Neural cell (in vitro differentiated cells): Measurements from ENCODE around the gene RFT1. TPM values are rescaled to one million over a fixed set of nuclear protein-coding genes. Genes with fewer than 3 reads are reported as not detected.
"Not testable (repeated sequence)": the region's sequence is repeated elsewhere in the genome, so short reads cannot be mapped to it uniquely, and the experiment has no call there.

Experiments
- H2AFZ ChIP-seq: fragments of 200-600, 300-800 bp; sonication (generic), shearing (Covaris generic); 2 replicates; pipeline ENCODE4 v1.6.0; 2014; ENCODE audit warnings: low read depth, mild to moderate bottlenecking, antibody characterized with exemption, low read length, moderate library complexity
- H3F3A ChIP-seq: fragments of 200-600 bp; shearing (Covaris generic); 2 replicates; pipeline ENCODE4 v1.6.1; 2016; ENCODE audit warnings: mild to moderate bottlenecking, moderate library complexity, mixed read lengths, antibody characterized with exemption, low read length; ENCODE audit not compliant: insufficient read depth, poor library complexity, severe bottlenecking
- H3K27ac ChIP-seq: fragments of 200-600, 300-800 bp; sonication (generic), shearing (Covaris generic); 2 replicates; pipeline ENCODE4 v1.5.1; 2014; ENCODE audit warnings: mild to moderate bottlenecking, low read length, moderate library complexity
- H3K27me3 ChIP-seq: fragments of 300-800, 200-600 bp; sonication (generic), shearing (Covaris generic); 2 replicates; pipeline ENCODE4 v1.6.0; 2014; ENCODE audit warnings: mild to moderate bottlenecking, low read depth, low read length, moderate library complexity; ENCODE audit not compliant: insufficient read depth
- H3K36me3 ChIP-seq: fragments of 300-800, 200-600 bp; sonication (generic), shearing (Covaris generic); 2 replicates; pipeline ENCODE4 v1.5.1; 2014; ENCODE audit warnings: mild to moderate bottlenecking, antibody characterized with exemption, low read length, moderate library complexity; ENCODE audit not compliant: insufficient read depth
- H3K4me2 ChIP-seq: fragments of 300-800, 200-600 bp; sonication (generic), shearing (Covaris generic); 2 replicates; pipeline ENCODE4 v1.6.0; 2014; ENCODE audit warnings: mild to moderate bottlenecking, low read length
- H3K4me3 ChIP-seq: fragments of 300-800, 200-600 bp; sonication (generic), shearing (Covaris generic); 2 replicates; pipeline ENCODE4 v1.5.1; 2014; ENCODE audit warnings: mild to moderate bottlenecking, low read length, moderate library complexity
- H3K79me2 ChIP-seq: fragments of 200-600 bp; shearing (Covaris generic); replicated peaks from 2 replicates; pipeline ENCODE4 v1.6.0; 2014; ENCODE audit warnings: mild to moderate bottlenecking, low read length, moderate library complexity; ENCODE audit not compliant: insufficient read depth
- H3K9ac ChIP-seq: fragments of 300-800, 200-600 bp; sonication (generic), shearing (Covaris generic); 2 replicates; pipeline ENCODE4 v1.6.1; 2016; ENCODE audit warnings: mild to moderate bottlenecking, low read length, mixed read lengths
- H3K9me2 ChIP-seq: fragments of 200-600 bp; shearing (Covaris generic); 2 replicates; pipeline ENCODE4 v1.6.1; 2016; ENCODE audit warnings: mild to moderate bottlenecking, low read length, mixed read lengths; ENCODE audit not compliant: insufficient read depth
- H3K9me3 ChIP-seq: fragments of 200-600, 300-800 bp; sonication (generic), shearing (Covaris generic); 2 replicates; pipeline ENCODE4 v1.6.1; 2016; ENCODE audit warnings: mild to moderate bottlenecking, mixed run types, low read length, moderate library complexity, mixed read lengths
- H4K20me1 ChIP-seq: fragments of 200-600 bp; shearing (Covaris generic); 2 replicates; pipeline ENCODE4 v1.6.1; 2016; ENCODE audit warnings: mild to moderate bottlenecking, mixed run types; ENCODE audit not compliant: insufficient read depth
- CTCF ChIP-seq: fragments of 450-650 bp; IDR thresholded peaks from 2 replicates; pipeline ENCODE4 v1.5.1; 2014; ENCODE audit warnings: antibody characterized with exemption, mild to moderate bottlenecking, moderate library complexity; ENCODE audit not compliant: poor library complexity, severe bottlenecking
- EP300 ChIP-seq: fragments of 450-650 bp; conservative IDR thresholded peaks from 2 replicates; pipeline ENCODE4 v1.6.1; 2014; ENCODE audit warnings: antibody characterized with exemption, mild to moderate bottlenecking, moderate library complexity; ENCODE audit not compliant: poor library complexity, severe bottlenecking
- EZH2 ChIP-seq: fragments of 200-600, 300-800 bp; shearing (Covaris generic), sonication (generic); IDR thresholded peaks from 2 replicates; pipeline ENCODE4 v1.6.1; 2014; ENCODE audit warnings: antibody characterized with exemption, low read length, borderline replicate concordance, mild to moderate bottlenecking; ENCODE audit not compliant: insufficient read depth, poor library complexity, severe bottlenecking
- MXI1 ChIP-seq: fragments of 450-650 bp; conservative IDR thresholded peaks from 2 replicates; pipeline ENCODE4 v1.6.1; 2014; ENCODE audit warnings: antibody characterized with exemption, mild to moderate bottlenecking; ENCODE audit not compliant: poor library complexity, severe bottlenecking
- POLR2AphosphoS5 ChIP-seq: IDR thresholded peaks from 2 replicates; pipeline ENCODE4 v1.6.1; 2012
- RAD21 ChIP-seq: fragments of 450-650 bp; conservative IDR thresholded peaks from 2 replicates; pipeline ENCODE4 v1.6.1; 2014; ENCODE audit warnings: antibody characterized with exemption, mild to moderate bottlenecking, moderate library complexity
- REST ChIP-seq: IDR thresholded peaks from 2 replicates; pipeline ENCODE4 v1.6.1; 2012; ENCODE audit warnings: borderline replicate concordance
- SMC3 ChIP-seq: fragments of 450-650 bp; conservative IDR thresholded peaks from 2 replicates; pipeline ENCODE4 v1.6.1; 2014; ENCODE audit warnings: antibody characterized with exemption, mild to moderate bottlenecking, moderate library complexity; ENCODE audit not compliant: poor library complexity
- TAF1 ChIP-seq: IDR thresholded peaks from 2 replicates; pipeline ENCODE4 v1.6.1; 2012; ENCODE audit warnings: low read depth
- polyA plus RNA-seq: library from polyadenylated mRNA; depleted of rRNA; stranded (reverse); fragments of >200 nt; gene quantifications from 2 replicates; pipeline ENCODE4 v1.2.3, GENCODE V29; 2014

RFT1 gene
- polyA plus RNA-seq, 1 donor from 2014 or later: 6.1 TPM

- no peaks in the 10 kb centered on the region for H3K9me2 ChIP-seq
- H4K20me1 ChIP-seq: no peaks in the 10 kb centered on the region
- TF ChIP-seq EZH2 (no peak), CTCF (no peak), MXI1 (no peak), SMC3 (no peak), REST (no peak), RAD21 (no peak), TAF1 (no peak), POLR2AphosphoS5 (no peak), EP300 (no peak)
- H3K79me2 ChIP-seq: no peaks in the 10 kb centered on the region
- no peak overlapping the region for H2AFZ ChIP-seq
- H3K27ac ChIP-seq: no peak overlapping the region
- no peaks in the 10 kb centered on the region for H3F3A ChIP-seq
- H3K9ac ChIP-seq: no peak overlapping the region
- no peak overlapping the region for H3K4me3 ChIP-seq
- H3K9me3 ChIP-seq: no peaks in the 10 kb centered on the region
- peaks cover 5% of the 10 kb centered on the region for H3K27me3 ChIP-seq
- no peaks in the 10 kb centered on the region for H3K36me3 ChIP-seq
- no peak overlapping the region for H3K4me2 ChIP-seq
Measured at GRCh38 chr3:53151870-53152660, 21.8 kb upstream of the RFT1 start.

DNA sequence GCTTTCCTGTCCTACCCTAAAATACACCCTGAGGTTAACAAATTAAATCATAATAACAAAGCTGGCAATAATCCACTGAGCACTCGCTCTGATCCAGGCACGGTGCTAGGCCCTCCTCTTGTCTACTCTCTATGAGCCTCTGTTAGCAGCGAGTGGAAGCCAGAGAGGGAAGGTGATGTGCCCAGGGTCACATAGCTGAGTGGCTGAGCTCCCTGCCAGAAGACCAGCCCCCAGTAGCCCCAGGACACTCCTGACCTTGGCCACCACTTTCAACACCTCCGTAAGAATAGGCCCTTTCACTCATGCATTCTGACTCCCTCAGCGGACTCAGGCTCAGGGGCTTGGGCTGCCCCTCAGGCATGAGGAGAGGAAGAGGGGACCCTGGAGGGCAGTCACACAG lies 21.2 kb upstream of the RFT1 start:
- Histone ChIP-seq H3K79me2 (no peaks in the 10 kb centered on the region), H3K9me3 (no peaks in the 10 kb centered on the region), H2AFZ (no peak overlapping the region), H3F3A (no peaks in the 10 kb centered on the region), H3K27me3 (no peaks in the 10 kb centered on the region), H3K36me3 (no peaks in the 10 kb centered on the region), H3K4me3 (no peak overlapping the region), H3K27ac (no peak overlapping the region), H3K9ac (no peak overlapping the region), H4K20me1 (no peaks in the 10 kb centered on the region), H3K4me2 (no peak overlapping the region), H3K9me2 (no peaks in the 10 kb centered on the region)
- TF ChIP-seq EZH2: no peak
- TF ChIP-seq REST: no peak
- no peak for TF ChIP-seq TAF1
- TF ChIP-seq EP300: no peak
- no peak for TF ChIP-seq MXI1

- H3K27ac ChIP-seq, H3F3A ChIP-seq, H4K20me1 ChIP-seq: not testable (repeated sequence)
Measured at GRCh38 chr3:53151086-53151438, 20.8 kb upstream of the RFT1 start.

More at GRCh38 chr3:53151086-53151438, 20.8 kb upstream of the RFT1 start:
- H3K9me3 ChIP-seq, H3K9me2 ChIP-seq, H3K27me3 ChIP-seq, H3K79me2 ChIP-seq, H3K4me3 ChIP-seq, H3K9ac ChIP-seq, H2AFZ ChIP-seq, H3K36me3 ChIP-seq, H3K4me2 ChIP-seq: not testable (repeated sequence)
